Psoas muscle (tissue), 8 donors: ENCODE results near the gene LIMS1. TPM values are rescaled to one million over a fixed set of nuclear protein-coding genes. Genes with fewer than 3 reads are reported as not detected.
"Not testable (repeated sequence)": the region's sequence is repeated elsewhere in the genome, so short reads cannot be mapped to it uniquely, and the experiment has no call there.

Experiments used
- ATAC-seq, 4 donors: fragments of 200-7000 bp; cut with Tn5 transposase; one replicate each; pipeline ENCODE4 v1.9.1; 2020; ENCODE audit warnings: moderate library complexity in 3 of 4, mild to moderate bottlenecking in 2 of 4
- DNase-seq, 2 donors: peaks; one replicate each; pipeline ENCODE4 v3.0.0-alpha.2; 2020
- H3K27ac ChIP-seq: fragments of 200-600 bp; one replicate; pipeline ENCODE4 v1.8.0; 2022
- H3K27me3 ChIP-seq, 3 donors: fragments of 200-600 bp in 1 of 3; one replicate each; pipeline versions ENCODE4 v1.6.1 to v1.8.0; 2013 to 2022; ENCODE audit warnings: low read length in 2 of 3, mild to moderate bottlenecking in 2 of 3, moderate library complexity in 1 of 3; ENCODE audit not compliant: insufficient read depth in 3 of 3
- H3K36me3 ChIP-seq, 2 donors: fragments of 200-600 bp in 1 of 2; one replicate each; pipeline versions ENCODE4 v1.6.1 to v1.8.0; 2013 to 2022; ENCODE audit warnings: low read depth in 1 of 2, mild to moderate bottlenecking in 1 of 2, moderate library complexity in 1 of 2; ENCODE audit not compliant: insufficient read depth in 1 of 2
- H3K4me1 ChIP-seq: fragments of 200-600 bp; one replicate; pipeline ENCODE4 v1.8.0; 2022
- H3K4me3 ChIP-seq: fragments of 200-600 bp; one replicate; pipeline ENCODE4 v1.8.0; 2022; ENCODE audit warnings: mild to moderate bottlenecking
- H3K9me3 ChIP-seq: fragments of 200-600 bp; one replicate; pipeline ENCODE4 v1.8.0; 2022
- WGBS, 3 donors: extraction: QIAGEN DNeasy Blood & Tissue Kit; methylation state at CpG; one replicate each; pipeline versions ENCODE4 v1.1.6 to v1.1.7; 2013; 5-methylcytosine and 5-hydroxymethylcytosine counted together
- intact Hi-C, 2 donors: fragments of 100-400 bp; cut with DNase I; formaldehyde crosslinking; loops; one replicate each; pipeline versions ENCODE4 v1.11.0 to v1.14.2; 2022
- polyA plus RNA-seq, 3 donors: library from polyadenylated mRNA; stranded (reverse); fragments of 200-250 nt; gene quantifications; one replicate each; pipeline ENCODE4 v1.2.3, GENCODE V29; 2013
- total RNA-seq, 4 donors: library from RNA; stranded (reverse); fragmentation: NEBNext Ultra II Directional in 2 of 4; extraction: Animal tissue kit (Norgen Biotek cat#: 25700) in 2 of 4; gene quantifications; one replicate each; pipeline versions ENCODE4 v1.2.1 to v1.2.4, GENCODE V29; 2021 to 2023
- TF ChIP-seq, protein P1 (sequence below): fragments of 200-600 bp; IDR thresholded peaks from one replicate; pipeline ENCODE4 v1.8.0; 2022; ENCODE audit warnings: antibody characterized with exemption
- donor health status: healthy with polysubstance abuse.
- donor health status: DM: no; HTN: no; CAD: no; lungs with moderate emphysema.
- donor health status: Bipolar disorder and iron deficiency.
- donor health status: healthy.
- donor health status: DM: yes; HTN: yes; CAD: no.
- donor health status: DM: no; HTN: no; CAD: no.
- donor health status: DM: no; HTN: no; CAD: no.
- donor health status: DM: yes; HTN: yes; CAD: no.

LIMS1 gene
- total and polyA plus RNA-seq, 7 donors, result 50.5 to 287 (median 180) TPM

- intact Hi-C loops, result no loop called here
- no peak overlapping the region for H3K4me3 ChIP-seq
- no peaks in the 10 kb centered on the region for H3K27me3 ChIP-seq
- WGBS, 3 donors, result 85 to 86% (median 86%) methylated on average over 4 of the region's 4 CpGs
- no peaks in the 10 kb centered on the region for H3K4me1 ChIP-seq
- ATAC-seq, result peak; percentile 67 to 97 (median 88)
- H3K9me3 ChIP-seq, result no peaks in the 10 kb centered on the region
- H3K36me3 ChIP-seq, result peaks cover 0 to 72% of the 10 kb centered on the region in 2 donors
- DNase-seq, result no peak
- no peak overlapping the region for H3K27ac ChIP-seq
- TF ChIP-seq, protein P1, sequence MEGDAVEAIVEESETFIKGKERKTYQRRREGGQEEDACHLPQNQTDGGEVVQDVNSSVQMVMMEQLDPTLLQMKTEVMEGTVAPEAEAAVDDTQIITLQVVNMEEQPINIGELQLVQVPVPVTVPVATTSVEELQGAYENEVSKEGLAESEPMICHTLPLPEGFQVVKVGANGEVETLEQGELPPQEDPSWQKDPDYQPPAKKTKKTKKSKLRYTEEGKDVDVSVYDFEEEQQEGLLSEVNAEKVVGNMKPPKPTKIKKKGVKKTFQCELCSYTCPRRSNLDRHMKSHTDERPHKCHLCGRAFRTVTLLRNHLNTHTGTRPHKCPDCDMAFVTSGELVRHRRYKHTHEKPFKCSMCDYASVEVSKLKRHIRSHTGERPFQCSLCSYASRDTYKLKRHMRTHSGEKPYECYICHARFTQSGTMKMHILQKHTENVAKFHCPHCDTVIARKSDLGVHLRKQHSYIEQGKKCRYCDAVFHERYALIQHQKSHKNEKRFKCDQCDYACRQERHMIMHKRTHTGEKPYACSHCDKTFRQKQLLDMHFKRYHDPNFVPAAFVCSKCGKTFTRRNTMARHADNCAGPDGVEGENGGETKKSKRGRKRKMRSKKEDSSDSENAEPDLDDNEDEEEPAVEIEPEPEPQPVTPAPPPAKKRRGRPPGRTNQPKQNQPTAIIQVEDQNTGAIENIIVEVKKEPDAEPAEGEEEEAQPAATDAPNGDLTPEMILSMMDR, result no peak
These were observed 41.9 kb upstream of the LIMS1 start for GRCh38 chr2:108492364-108492763.

DNA sequence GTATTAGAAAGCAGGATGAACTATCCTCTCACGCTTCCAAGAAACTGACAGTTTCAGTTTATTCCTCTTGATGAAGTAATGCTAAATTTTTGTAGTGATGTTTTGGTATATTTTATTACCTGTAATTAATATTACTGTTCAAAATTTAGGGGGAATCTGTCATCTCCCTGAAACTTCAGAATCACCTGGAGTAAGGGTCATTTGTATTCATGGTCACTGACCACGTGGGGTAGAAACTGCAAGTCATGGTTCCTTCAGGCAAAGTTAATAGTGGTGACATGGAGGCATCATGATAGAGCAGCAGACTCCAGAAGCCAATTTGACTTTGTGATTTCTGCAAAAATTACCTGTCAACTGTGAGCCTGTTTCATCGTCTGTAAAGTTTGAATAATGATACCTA is 38.1 kb upstream of the LIMS1 start:
- 78 to 83% methylated on average over 1 to 2 of the region's 3 CpGs; no CpG with 5 or more reads in 1 of the 3 donors for WGBS, 3 donors
- intact Hi-C loops, H3K27ac ChIP-seq, H3K4me3 ChIP-seq, H3K27me3 ChIP-seq, ATAC-seq, DNase-seq, H3K9me3 ChIP-seq, H3K4me1 ChIP-seq: not testable (repeated sequence)
- H3K36me3 ChIP-seq, result peaks cover 0 to 59% of the 10 kb centered on the region in 2 donors

- intact Hi-C loops, DNase-seq, H3K27me3 ChIP-seq, H3K9me3 ChIP-seq, H3K4me1 ChIP-seq, H3K4me3 ChIP-seq, ATAC-seq, H3K27ac ChIP-seq: not testable (repeated sequence)
- H3K36me3 ChIP-seq, result peaks cover 0 to 19% of the 10 kb centered on the region in 2 donors
- 77 to 96% (median 96%) methylated on average over 2 to 4 of the region's 4 CpGs for WGBS, 3 donors
These were observed 26.6 kb upstream of the LIMS1 start for GRCh38 chr2:108507620-108508019.

DNA sequence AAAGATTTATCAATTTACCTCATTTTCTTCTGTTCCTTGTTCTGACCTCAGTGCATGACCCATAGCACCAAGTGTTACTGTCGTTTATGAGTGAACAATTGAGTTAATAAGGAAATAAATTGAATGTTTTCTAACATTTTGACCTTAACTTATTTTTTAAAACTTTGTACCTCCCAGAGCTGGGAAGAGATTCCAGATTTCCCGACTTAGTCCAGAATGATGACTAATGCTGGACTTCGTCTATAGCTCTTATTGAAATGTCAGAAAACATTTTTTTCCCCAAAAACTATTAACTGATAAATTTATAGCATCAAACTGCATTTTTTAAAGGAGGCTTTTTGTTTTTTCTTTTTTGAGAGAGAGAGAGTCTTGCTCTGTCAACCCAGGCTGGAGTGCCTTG is 21.8 kb upstream of the LIMS1 start:
- intact Hi-C loops, DNase-seq, ATAC-seq, H3K27me3 ChIP-seq, H3K27ac ChIP-seq, H3K36me3 ChIP-seq, H3K9me3 ChIP-seq, H3K4me1 ChIP-seq, H3K4me3 ChIP-seq: not testable (repeated sequence)
- 64 to 80% (median 72%) methylated on average over 3 of the region's 3 CpGs for WGBS, 3 donors

DNA sequence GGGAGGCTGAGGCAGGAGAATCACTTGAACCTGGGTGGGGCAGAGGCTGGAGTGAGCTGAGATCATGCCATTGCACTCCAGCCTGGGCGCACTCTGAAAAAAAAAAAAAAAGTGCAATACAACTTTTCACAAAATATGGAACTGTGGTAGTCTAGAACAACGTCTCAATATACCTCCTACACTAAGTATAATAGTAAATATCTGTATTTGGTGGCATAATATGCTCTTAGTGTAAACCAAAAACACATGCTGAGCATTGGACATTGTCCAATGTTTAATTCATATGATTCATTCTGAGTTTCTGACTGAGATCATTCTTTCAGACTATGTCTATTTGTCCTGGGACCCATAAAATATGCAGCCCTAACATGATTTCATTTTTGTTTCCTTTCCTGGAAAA is 19.8 kb upstream of the LIMS1 start:
- H3K9me3 ChIP-seq, DNase-seq, intact Hi-C loops, H3K4me3 ChIP-seq, H3K4me1 ChIP-seq, H3K27ac ChIP-seq, ATAC-seq, H3K36me3 ChIP-seq, H3K27me3 ChIP-seq: not testable (repeated sequence)
- 50 to 69% (median 65%) methylated on average over 2 of the region's 2 CpGs for WGBS, 3 donors

DNA sequence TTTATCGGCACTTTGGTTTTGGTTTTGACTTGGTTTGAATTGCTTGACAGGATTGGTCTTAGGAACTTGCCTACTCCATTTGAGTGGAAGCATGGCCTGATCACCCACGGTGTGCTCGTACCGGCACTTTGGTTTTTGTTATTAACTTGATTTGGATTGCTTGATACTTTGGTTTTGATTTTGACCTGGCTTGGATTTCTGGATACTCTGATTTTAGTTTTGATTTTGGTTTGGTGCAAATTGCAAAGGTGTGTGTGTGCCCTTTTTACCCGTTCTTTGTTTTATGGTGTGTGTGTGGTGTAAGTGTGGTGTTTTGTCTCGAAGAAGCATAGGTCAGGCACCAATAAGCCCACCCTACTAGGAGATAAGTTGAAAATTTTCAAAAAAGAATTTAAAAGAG is 9.6 kb upstream of the LIMS1 start:
- H3K36me3 ChIP-seq, H3K27me3 ChIP-seq, ATAC-seq, H3K27ac ChIP-seq, H3K4me1 ChIP-seq, DNase-seq, H3K4me3 ChIP-seq, intact Hi-C loops, H3K9me3 ChIP-seq: not testable (repeated sequence)
- WGBS, 3 donors, result 96 to 98% (median 98%) methylated on average over 3 to 5 of the region's 6 CpGs

GRCh38 chr2:108525258-108525657 is 9.0 kb upstream of the LIMS1 start:
- H3K4me3 ChIP-seq, H3K9me3 ChIP-seq, H3K4me1 ChIP-seq, H3K27me3 ChIP-seq, DNase-seq, intact Hi-C loops, H3K27ac ChIP-seq, ATAC-seq, H3K36me3 ChIP-seq: not testable (repeated sequence)

GRCh38 chr2:108531674-108532055 is 2.6 kb upstream of the LIMS1 start:
- intact Hi-C loops, result no loop called here
- 86 to 92% (median 91%) methylated on average over 5 of the region's 5 CpGs for WGBS, 3 donors
- H3K9me3 ChIP-seq, result no peaks in the 10 kb centered on the region
- no peak overlapping the region for H3K4me3 ChIP-seq
- H3K4me1 ChIP-seq, result peaks cover 11% of the 10 kb centered on the region
- TF ChIP-seq, protein P1, result no peak
- H3K27me3 ChIP-seq, result no peaks in the 10 kb centered on the region
- DNase-seq, result no peak
- H3K27ac ChIP-seq, result no peak overlapping the region
- ATAC-seq, result no peak
- no peaks in the 10 kb centered on the region for H3K36me3 ChIP-seq
